Measurements from ENCODE around the gene HEBP1. TPM values are rescaled to one million over a fixed set of nuclear protein-coding genes. Genes with fewer than 3 reads are reported as not detected.

HEBP1 gene
- total and polyA plus RNA-seq, 4 donors = 40.5 to 62.7 (median 53.7) TPM

DNA sequence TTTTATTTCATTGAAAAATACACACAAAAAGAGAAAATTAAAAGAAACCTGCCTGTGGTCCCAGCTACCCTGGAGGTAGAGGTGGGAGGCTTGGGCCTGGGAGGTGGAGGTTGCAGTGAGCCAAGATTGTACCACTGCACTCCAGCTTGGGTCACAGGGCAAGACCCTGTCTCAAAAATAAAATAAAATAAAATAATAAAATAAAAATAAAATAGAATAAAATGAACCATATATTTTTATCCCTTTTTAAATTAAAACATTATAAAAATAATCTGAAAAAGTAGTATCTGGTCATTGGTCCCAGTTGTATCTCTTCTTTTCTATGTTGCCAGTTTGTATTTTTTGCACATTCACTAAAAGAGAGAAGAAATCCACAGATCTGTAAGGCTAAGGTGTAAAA, 27.4 kb upstream of the HEBP1 start:
- H3K9me3 ChIP-seq (ENCODE audit: control insufficient read depth in 4 of 4, insufficient read depth in 3 of 4, low read length in 3 of 4) = no peaks in the 10 kb centered on the region
- no peaks in the 10 kb centered on the region for H3K27me3 ChIP-seq (ENCODE audit: control insufficient read depth in 3 of 3, insufficient read depth in 3 of 3, low read length in 2 of 3)
- H3K9ac ChIP-seq (ENCODE audit: insufficient read depth in 1 of 2, low read length in 2 of 2) = no peak overlapping the region
- no peak overlapping the region for H3K4me3 ChIP-seq
- no peak for ATAC-seq (ENCODE audit: insufficient read depth, low FRiP score)
- H3K27ac ChIP-seq (ENCODE audit: low read depth in 1 of 2, low read length in 1 of 2) = no peak overlapping the region
- no peaks in the 10 kb centered on the region for H3K4me1 ChIP-seq (ENCODE audit: control insufficient read depth in 5 of 5, insufficient read depth in 5 of 5, low read length in 5 of 5)
- peaks cover 0 to 2% (median 0%) of the 10 kb centered on the region in 4 donors for H3K36me3 ChIP-seq (ENCODE audit: control insufficient read depth in 4 of 4, insufficient read depth in 4 of 4, low read length in 4 of 4)
- DNase-seq = no peak
- TF ChIP-seq, protein P1, sequence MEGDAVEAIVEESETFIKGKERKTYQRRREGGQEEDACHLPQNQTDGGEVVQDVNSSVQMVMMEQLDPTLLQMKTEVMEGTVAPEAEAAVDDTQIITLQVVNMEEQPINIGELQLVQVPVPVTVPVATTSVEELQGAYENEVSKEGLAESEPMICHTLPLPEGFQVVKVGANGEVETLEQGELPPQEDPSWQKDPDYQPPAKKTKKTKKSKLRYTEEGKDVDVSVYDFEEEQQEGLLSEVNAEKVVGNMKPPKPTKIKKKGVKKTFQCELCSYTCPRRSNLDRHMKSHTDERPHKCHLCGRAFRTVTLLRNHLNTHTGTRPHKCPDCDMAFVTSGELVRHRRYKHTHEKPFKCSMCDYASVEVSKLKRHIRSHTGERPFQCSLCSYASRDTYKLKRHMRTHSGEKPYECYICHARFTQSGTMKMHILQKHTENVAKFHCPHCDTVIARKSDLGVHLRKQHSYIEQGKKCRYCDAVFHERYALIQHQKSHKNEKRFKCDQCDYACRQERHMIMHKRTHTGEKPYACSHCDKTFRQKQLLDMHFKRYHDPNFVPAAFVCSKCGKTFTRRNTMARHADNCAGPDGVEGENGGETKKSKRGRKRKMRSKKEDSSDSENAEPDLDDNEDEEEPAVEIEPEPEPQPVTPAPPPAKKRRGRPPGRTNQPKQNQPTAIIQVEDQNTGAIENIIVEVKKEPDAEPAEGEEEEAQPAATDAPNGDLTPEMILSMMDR (IDR thresholded peaks at IDR 0.05; ENCODE audit: control extremely low read depth, extremely low read depth) = no peak

DNA sequence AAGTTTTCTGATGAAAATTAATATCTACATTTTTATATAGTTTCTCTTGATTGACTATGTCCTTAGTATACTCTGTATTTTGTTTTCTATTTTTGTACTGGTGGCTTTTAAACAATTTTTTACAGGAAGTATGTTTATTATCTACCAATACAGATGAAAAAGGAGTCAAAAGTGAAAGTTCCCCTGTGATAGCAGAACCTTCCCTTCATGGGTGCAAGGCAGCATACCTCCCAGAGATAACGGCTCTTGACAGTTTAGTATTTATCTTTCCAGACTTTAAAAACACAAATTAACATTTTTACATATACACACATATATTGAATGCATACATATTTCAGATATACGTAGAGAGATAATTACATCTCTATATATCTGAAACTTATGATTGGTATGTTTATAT, 27.0 kb upstream of the HEBP1 start:
- no peak overlapping the region for H3K27ac ChIP-seq (ENCODE audit: low read depth in 1 of 2, low read length in 1 of 2)
- H3K4me3 ChIP-seq = no peak overlapping the region
- H3K36me3 ChIP-seq (ENCODE audit: control insufficient read depth in 4 of 4, insufficient read depth in 4 of 4, low read length in 4 of 4) = peaks cover 0 to 2% (median 0%) of the 10 kb centered on the region in 4 donors
- H3K4me1 ChIP-seq (ENCODE audit: control insufficient read depth in 5 of 5, insufficient read depth in 5 of 5, low read length in 5 of 5) = no peaks in the 10 kb centered on the region
- H3K27me3 ChIP-seq (ENCODE audit: control insufficient read depth in 3 of 3, insufficient read depth in 3 of 3, low read length in 2 of 3) = no peaks in the 10 kb centered on the region
- TF ChIP-seq, protein P1 (IDR thresholded peaks at IDR 0.05; ENCODE audit: control extremely low read depth, extremely low read depth) = no peak
- H3K9ac ChIP-seq (ENCODE audit: insufficient read depth in 1 of 2, low read length in 2 of 2) = no peak overlapping the region
- 47 to 55% methylated on average over 2 of the region's 2 CpGs for WGBS, 2 donors
- ATAC-seq (ENCODE audit: insufficient read depth, low FRiP score) (no peak), DNase-seq (no peak)
- H3K9me3 ChIP-seq (ENCODE audit: control insufficient read depth in 4 of 4, insufficient read depth in 3 of 4, low read length in 3 of 4) = no peaks in the 10 kb centered on the region

DNA sequence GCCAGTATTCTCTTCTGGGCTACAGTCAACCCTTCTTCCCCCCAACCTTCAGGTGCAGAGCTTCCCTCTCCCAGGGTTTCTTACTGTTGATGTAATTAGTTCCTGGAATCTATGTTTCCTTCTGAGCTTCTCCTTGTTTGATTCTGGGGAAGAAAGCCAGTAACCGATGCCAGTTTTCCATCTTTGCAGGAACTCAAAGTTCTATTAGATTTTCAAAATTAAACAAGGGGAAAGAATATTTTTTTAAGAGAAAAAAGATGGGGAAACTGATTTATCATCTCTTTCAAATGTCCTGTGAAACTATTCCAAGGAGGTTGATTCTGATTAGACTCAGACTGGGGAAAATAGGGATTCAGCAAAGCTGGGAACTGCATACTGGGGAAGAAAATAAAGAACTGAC, 26.2 kb upstream of the HEBP1 start:
- Histone ChIP-seq H3K4me1 (ENCODE audit: control insufficient read depth in 5 of 5, insufficient read depth in 5 of 5, low read length in 5 of 5) (no peaks in the 10 kb centered on the region), H3K36me3 (ENCODE audit: control insufficient read depth in 4 of 4, insufficient read depth in 4 of 4, low read length in 4 of 4) (peaks cover 0 to 2% (median 0%) of the 10 kb centered on the region in 4 donors), H3K9ac (ENCODE audit: insufficient read depth in 1 of 2, low read length in 2 of 2) (no peak overlapping the region), H3K9me3 (ENCODE audit: control insufficient read depth in 4 of 4, insufficient read depth in 3 of 4, low read length in 3 of 4) (no peaks in the 10 kb centered on the region), H3K27ac (ENCODE audit: low read depth in 1 of 2, low read length in 1 of 2) (no peak overlapping the region), H3K27me3 (ENCODE audit: control insufficient read depth in 3 of 3, insufficient read depth in 3 of 3, low read length in 2 of 3) (no peaks in the 10 kb centered on the region), H3K4me3 (no peak overlapping the region)
- TF ChIP-seq, protein P1 (IDR thresholded peaks at IDR 0.05; ENCODE audit: control extremely low read depth, extremely low read depth) = no peak
- ATAC-seq (ENCODE audit: insufficient read depth, low FRiP score) (no peak), DNase-seq (no peak)
- 71 to 77% methylated on average over 1 of the region's 1 CpG for WGBS, 2 donors

DNA sequence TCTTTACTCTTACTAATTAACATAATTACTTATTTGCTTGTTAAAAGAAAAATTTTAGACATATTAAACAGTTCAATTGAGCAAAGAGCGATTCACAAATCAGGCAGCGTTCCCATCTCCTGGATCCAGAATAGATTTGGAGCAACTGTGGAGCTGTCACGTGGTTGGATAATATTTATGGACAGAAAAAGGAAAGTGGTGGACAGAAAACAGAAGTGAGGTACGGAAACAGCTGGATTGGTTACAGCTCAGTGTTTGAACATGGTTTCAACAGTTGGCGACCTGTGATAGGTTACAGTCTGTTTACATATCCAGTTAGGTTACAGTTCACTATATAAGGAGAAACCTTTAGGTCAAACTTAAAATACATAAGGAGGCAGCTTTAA, 24.5 kb upstream of the HEBP1 start:
- TF ChIP-seq, protein P1 (IDR thresholded peaks at IDR 0.05; ENCODE audit: control extremely low read depth, extremely low read depth) = no peak
- Histone ChIP-seq H3K36me3 (ENCODE audit: control insufficient read depth in 4 of 4, insufficient read depth in 4 of 4, low read length in 4 of 4) (peaks cover 0 to 2% (median 0%) of the 10 kb centered on the region in 4 donors), H3K27ac (ENCODE audit: low read depth in 1 of 2, low read length in 1 of 2) (no peak overlapping the region), H3K27me3 (ENCODE audit: control insufficient read depth in 3 of 3, insufficient read depth in 3 of 3, low read length in 2 of 3) (no peaks in the 10 kb centered on the region), H3K9me3 (ENCODE audit: control insufficient read depth in 4 of 4, insufficient read depth in 3 of 4, low read length in 3 of 4) (no peaks in the 10 kb centered on the region), H3K9ac (ENCODE audit: insufficient read depth in 1 of 2, low read length in 2 of 2) (no peak overlapping the region), H3K4me1 (ENCODE audit: control insufficient read depth in 5 of 5, insufficient read depth in 5 of 5, low read length in 5 of 5) (no peaks in the 10 kb centered on the region), H3K4me3 (no peak overlapping the region)
- ATAC-seq (ENCODE audit: insufficient read depth, low FRiP score) (no peak), DNase-seq (no peak)
- 66 to 83% methylated on average over 5 of the region's 5 CpGs for WGBS, 2 donors
